Measurements from ENCODE around the gene APBA2. TPM values are rescaled to one million over a fixed set of nuclear protein-coding genes. Genes with fewer than 3 reads are reported as not detected.

The APBA2 gene
- total and polyA plus RNA-seq, 2 of the 4 experiments (the other 2 are of a cell fraction), result 21.7 to 33.0 TPM

DNA sequence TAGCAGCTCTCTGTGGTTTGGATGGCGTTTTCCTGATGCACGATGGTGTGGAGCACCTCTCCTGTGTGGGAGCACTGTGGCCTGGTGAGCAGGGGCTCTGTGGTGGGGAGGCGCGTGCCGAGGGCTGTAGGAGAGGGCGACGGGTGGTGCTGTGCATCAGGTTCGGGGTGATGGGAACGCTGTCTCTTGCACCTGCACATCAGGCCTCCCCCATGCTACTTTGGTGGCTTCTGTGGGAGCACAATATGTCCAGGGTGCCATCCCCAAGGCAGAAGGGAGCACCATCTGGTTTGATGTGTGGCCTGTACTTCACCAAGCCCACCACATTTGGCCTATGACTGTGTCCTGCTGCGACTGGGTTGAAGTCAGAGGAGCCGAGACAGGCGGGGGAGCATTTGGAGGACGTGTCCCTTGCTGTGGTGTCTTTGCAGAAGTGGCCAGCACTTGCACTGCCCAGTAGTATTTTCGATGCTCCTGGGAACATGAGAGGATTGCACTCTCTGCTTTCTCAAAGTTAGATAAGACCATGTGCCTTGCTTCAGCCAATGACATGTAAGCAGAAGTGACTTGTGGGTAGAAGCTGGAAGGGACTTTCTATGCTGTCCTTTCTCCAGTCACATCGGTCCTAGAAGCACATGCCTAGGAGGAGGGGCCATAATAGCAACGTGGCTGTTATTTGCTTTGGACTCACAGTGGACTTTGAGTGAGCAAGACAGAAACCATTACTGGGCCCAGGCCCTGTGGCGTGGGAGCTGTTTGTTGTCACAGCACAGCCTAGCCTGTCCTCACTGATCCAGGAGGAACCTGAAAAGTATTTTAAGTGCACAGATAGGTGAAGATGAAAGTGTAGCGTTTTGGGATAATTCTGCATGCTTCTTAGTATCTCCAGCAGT, 72.1 kb downstream of the APBA2 start:
- Histone ChIP-seq H2AK5ac (ENCODE audit: low read depth, low read length) (peak overlapping the region; percentile 93), H3K27ac (ENCODE audit: insufficient read depth, low read length) (no peak overlapping the region), H2AK9ac (replicated peaks; ENCODE audit: low read depth, low read length, poor library complexity) (no peak overlapping the region), H3K23ac (ENCODE audit: low read depth, low read length) (0 out of 2 replicates have a peak overlapping the region, but pooled peaks have one; percentile 61), H3K9me1 (ENCODE audit: insufficient read depth, low read length) (peaks cover 27% of the 10 kb centered on the region), H3K36me3 (ENCODE audit: control insufficient read depth, insufficient read depth, low read length) (no peaks in the 10 kb centered on the region), H4K91ac (ENCODE audit: insufficient read depth, low read depth, low read length) (peak overlapping the region; percentile 38), H3K18ac (ENCODE audit: low read depth, low read length) (no peak overlapping the region; the same call in 1 of the 2 replicates), H2BK120ac (ENCODE audit: low read depth, low read length) (peak overlapping the region; percentile 8; the same call in 1 of the 2 replicates), H3K4ac (ENCODE audit: low read depth, low read length) (peak overlapping the region; percentile 39; the same call in 1 of the 2 replicates), H3K79me1 (ENCODE audit: low read depth in 1 of 2, low read length in 2 of 2) (peaks cover 23 to 67% of the 10 kb centered on the region in 2 experiments; a peak in 3 of 4 replicates), H4K20me1 (ENCODE audit: insufficient read depth, low read length) (no peaks in the 10 kb centered on the region), H2AFZ (replicated peaks; ENCODE audit: low read length, poor library complexity) (no peak overlapping the region), H3K4me3 (ENCODE audit: insufficient read depth, low read depth, low read length) (no peak overlapping the region), H3K14ac (replicated peaks; ENCODE audit: low read depth, low read length) (peak overlapping the region; percentile 53; the same call in 1 of the 2 replicates), H3K9ac (ENCODE audit: low read depth, low read length) (no peak overlapping the region), H2BK15ac (ENCODE audit: low read depth, low read length) (no peak overlapping the region), H3K56ac (ENCODE audit: extremely low read depth, insufficient read depth, low read length) (no peak overlapping the region), H3K4me1 (ENCODE audit: control insufficient read depth, insufficient read depth, low read length) (peaks cover 15% of the 10 kb centered on the region), H2BK20ac (ENCODE audit: low read depth, low read length) (no peak overlapping the region), H3K4me2 (ENCODE audit: low read depth, low read length) (no peak overlapping the region), H2BK5ac (ENCODE audit: low read depth, low read length, poor library complexity, severe bottlenecking) (no peak overlapping the region), H3K9me3 (ENCODE audit: control insufficient read depth, insufficient read depth, low read length) (no peaks in the 10 kb centered on the region), H3K27me3 (ENCODE audit: control insufficient read depth, insufficient read depth, low read length) (no peaks in the 10 kb centered on the region), H4K8ac (ENCODE audit: low read depth in 2 of 2, low read length in 2 of 2) (peak overlapping the region in 1 of 2 experiments; percentile 44; a peak in 1 of 4 replicates), H4K5ac (ENCODE audit: low read depth, low read length) (no peak overlapping the region)
- no peak for DNase-seq
- 100% methylated on average over 3 of the region's 18 CpGs; no CpG with 5 or more reads in 1 of the 2 experiments for WGBS, 2 experiments (ENCODE audit: extremely low coverage in 2 of 2, insufficient read length in 1 of 2)
- no TSS peak for BruUV-seq (replicated peaks)
- CTCF ChIA-PET, result no interaction called here
- dilution Hi-C loops (cut with HindIII; ENCODE audit: low sequenced_read_pairs, unreplicated experiment), result no loop called here
- in situ Hi-C loops (cut with MboI; ENCODE audit: low sequenced_read_pairs), result no loop called here
- intact Hi-C loops (cut with micrococcal nuclease), result no loop called here
- POLR2A ChIA-PET (ENCODE audit: unreplicated experiment), result no interaction called here
- no peak for ATAC-seq (ENCODE audit: low read depth)
- TF ChIP-seq, protein P1, sequence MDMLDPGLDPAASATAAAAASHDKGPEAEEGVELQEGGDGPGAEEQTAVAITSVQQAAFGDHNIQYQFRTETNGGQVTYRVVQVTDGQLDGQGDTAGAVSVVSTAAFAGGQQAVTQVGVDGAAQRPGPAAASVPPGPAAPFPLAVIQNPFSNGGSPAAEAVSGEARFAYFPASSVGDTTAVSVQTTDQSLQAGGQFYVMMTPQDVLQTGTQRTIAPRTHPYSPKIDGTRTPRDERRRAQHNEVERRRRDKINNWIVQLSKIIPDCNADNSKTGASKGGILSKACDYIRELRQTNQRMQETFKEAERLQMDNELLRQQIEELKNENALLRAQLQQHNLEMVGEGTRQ (IDR thresholded peaks at IDR 0.05; ENCODE audit: low read depth, low read length), result peak; percentile 5; the same call in 1 of the 2 replicates
- no peak for TF ChIP-seq NFE2L2 (IDR thresholded peaks at IDR 0.05; ENCODE audit: low read depth, low read length)
